Stimulated activated CD8-positive, alpha-beta memory T cell treated with anti-CD3 and anti-CD28 coated beads, Interleukin-7, amount 100 ng/mL, for 1 hour (primary cell): ENCODE data around the gene GPX8.

ENCODE experiments used
- DNase-seq, 2 donors: peaks; one replicate each; pipeline ENCODE4 v3.0.0-alpha.2; 2020; ENCODE audit warnings: low read depth in 2 of 2

The GPX8 gene

GRCh38 chr5:55159763-55160492 lies at the start of gene GPX8:
Gene GPX8, plus strand, starts transcription at chr5:55160171. Its CDS starts 22 bp downstream, at chr5:55160193.
- no peak for DNase-seq

GRCh38 chr5:55110217-55110616 lies 49.8 kb upstream of the GPX8 start:
- no peak for DNase-seq

- no peak for DNase-seq
Observed at GRCh38 chr5:55113327-55113726, 46.6 kb upstream of the GPX8 start.

- DNase-seq, result no peak
Observed at GRCh38 chr5:55114061-55114460, 45.9 kb upstream of the GPX8 start.

- DNase-seq, result no peak
Observed at GRCh38 chr5:55123365-55123764, 36.6 kb upstream of the GPX8 start.

- DNase-seq, result no peak
Observed at GRCh38 chr5:55134053-55134722, 25.8 kb upstream of the GPX8 start.

GRCh38 chr5:55136521-55136920 lies 23.4 kb upstream of the GPX8 start:
- no peak for DNase-seq

GRCh38 chr5:55140908-55141665 lies 18.9 kb upstream of the GPX8 start:
- DNase-seq, result no peak

GRCh38 chr5:55141945-55142690 lies 17.9 kb upstream of the GPX8 start:
- DNase-seq, result no peak

- no peak for DNase-seq
Observed at GRCh38 chr5:55143624-55144023, 16.3 kb upstream of the GPX8 start.

- DNase-seq, result no peak
Observed at GRCh38 chr5:55146080-55146479, 13.9 kb upstream of the GPX8 start.

GRCh38 chr5:55146543-55147151 lies 13.3 kb upstream of the GPX8 start:
- peak; percentile 65 to 67 for DNase-seq

GRCh38 chr5:55149308-55149795 lies 10.6 kb upstream of the GPX8 start:
- no peak for DNase-seq

GRCh38 chr5:55151923-55152842 lies 7.8 kb upstream of the GPX8 start:
- no peak for DNase-seq

GRCh38 chr5:55154873-55155272 lies 5.1 kb upstream of the GPX8 start:
- DNase-seq, result no peak

GRCh38 chr5:55160493-55161209 lies 680 bp downstream of the GPX8 start:
- DNase-seq, result no peak

GRCh38 chr5:55162666-55163065 lies 2.7 kb downstream of the GPX8 start:
- DNase-seq, result no peak

GRCh38 chr5:55171471-55171870 lies 11.5 kb downstream of the GPX8 start:
- DNase-seq, result no peak

- DNase-seq, result peak in 1 of 2 donors; percentile 33
Observed at GRCh38 chr5:55172051-55172899, 12.3 kb downstream of the GPX8 start.
